Measurements from ENCODE around the gene RPS6KA3. TPM values are rescaled to one million over a fixed set of nuclear protein-coding genes. Genes with fewer than 3 reads are reported as not detected.

RPS6KA3 gene
- total RNA-seq, 1 experiment from 2014 or later, result 31.9 TPM

- CTCF ChIA-PET, result no interaction called here
- no peaks in the 10 kb centered on the region for H3K36me3 Mint-ChIP-seq (ENCODE audit: insufficient read depth, unreplicated experiment)
- peaks cover 12% of the 10 kb centered on the region for H3K27me3 Mint-ChIP-seq (ENCODE audit: insufficient read depth, unreplicated experiment)
- TF ChIP-seq, protein P1, sequence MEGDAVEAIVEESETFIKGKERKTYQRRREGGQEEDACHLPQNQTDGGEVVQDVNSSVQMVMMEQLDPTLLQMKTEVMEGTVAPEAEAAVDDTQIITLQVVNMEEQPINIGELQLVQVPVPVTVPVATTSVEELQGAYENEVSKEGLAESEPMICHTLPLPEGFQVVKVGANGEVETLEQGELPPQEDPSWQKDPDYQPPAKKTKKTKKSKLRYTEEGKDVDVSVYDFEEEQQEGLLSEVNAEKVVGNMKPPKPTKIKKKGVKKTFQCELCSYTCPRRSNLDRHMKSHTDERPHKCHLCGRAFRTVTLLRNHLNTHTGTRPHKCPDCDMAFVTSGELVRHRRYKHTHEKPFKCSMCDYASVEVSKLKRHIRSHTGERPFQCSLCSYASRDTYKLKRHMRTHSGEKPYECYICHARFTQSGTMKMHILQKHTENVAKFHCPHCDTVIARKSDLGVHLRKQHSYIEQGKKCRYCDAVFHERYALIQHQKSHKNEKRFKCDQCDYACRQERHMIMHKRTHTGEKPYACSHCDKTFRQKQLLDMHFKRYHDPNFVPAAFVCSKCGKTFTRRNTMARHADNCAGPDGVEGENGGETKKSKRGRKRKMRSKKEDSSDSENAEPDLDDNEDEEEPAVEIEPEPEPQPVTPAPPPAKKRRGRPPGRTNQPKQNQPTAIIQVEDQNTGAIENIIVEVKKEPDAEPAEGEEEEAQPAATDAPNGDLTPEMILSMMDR (IDR thresholded peaks at IDR 0.05; ENCODE audit: unreplicated experiment), result no peak
- no TSS peak for BruUV-seq (replicated peaks)
- peaks cover 17% of the 10 kb centered on the region for H3K4me1 Mint-ChIP-seq (ENCODE audit: insufficient read depth, unreplicated experiment)
- H3K9me3 Mint-ChIP-seq (ENCODE audit: unreplicated experiment), result no peaks in the 10 kb centered on the region
- intact Hi-C loops (cut with micrococcal nuclease), result no loop called here
- peak overlapping the region; percentile 96 for H3K27ac Mint-ChIP-seq (ENCODE audit: low read depth, unreplicated experiment)
- H3K4me3 Mint-ChIP-seq (ENCODE audit: unreplicated experiment), result peak overlapping the region; percentile 81
- no peak for DNase-seq (ENCODE audit: unreplicated experiment)
- POLR2A ChIA-PET, result interaction anchor here (1.0 to 1.3 kb wide), 2 partner anchors 15 to 110 kb away, joined by 5 to 7 read pairs; no protein-coding TSS in a partner anchor
Measured at GRCh38 chrX:20267607-20267930, 860 bp upstream of the RPS6KA3 start.

DNA sequence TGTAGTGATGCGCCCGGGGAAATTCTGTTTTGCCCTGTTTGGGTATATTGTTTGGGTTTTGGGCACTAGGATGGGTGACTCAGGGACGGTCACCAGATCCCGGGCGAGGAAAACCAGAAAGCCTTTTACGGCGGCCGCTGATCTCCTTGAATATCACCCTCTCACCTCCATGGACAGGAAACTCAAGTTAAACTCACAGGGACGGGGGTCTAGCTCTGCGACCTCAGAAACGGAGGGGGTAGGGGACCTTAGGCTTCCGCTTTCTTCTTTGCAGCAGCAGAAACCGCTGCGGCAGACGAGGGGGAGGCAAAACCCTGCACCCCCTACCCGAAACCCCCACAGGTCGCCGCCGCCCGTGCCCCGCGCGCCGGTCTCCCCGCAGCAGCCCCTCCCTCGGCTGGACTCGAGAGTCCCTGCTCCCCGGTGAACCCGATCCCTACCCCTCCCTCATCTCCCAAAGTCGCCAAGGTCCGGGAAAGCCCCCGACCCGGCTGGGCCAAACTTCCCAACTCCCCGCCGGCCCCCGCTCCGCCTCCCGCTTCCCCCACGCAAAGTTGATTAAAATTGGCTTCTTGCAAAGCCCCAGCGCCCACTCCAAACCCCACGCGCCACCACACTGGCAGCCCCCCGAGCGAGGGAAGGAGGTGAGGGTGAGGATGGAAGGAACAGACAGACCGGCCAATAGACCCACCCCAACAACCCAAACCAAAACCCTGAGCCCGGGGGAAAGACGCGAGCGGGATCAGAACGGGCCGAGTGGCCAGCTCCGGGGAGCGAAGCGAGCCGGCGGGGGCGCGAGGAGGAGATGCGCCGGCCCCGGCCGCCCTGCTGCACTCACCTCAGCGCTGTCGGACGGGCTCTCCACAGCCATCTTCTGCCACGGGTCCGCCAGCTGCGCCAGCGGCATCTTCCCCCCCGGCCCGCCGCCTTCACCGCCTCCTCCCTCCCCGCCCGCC is 705 bp downstream of the RPS6KA3 start:
- H3K9me3 Mint-ChIP-seq (ENCODE audit: unreplicated experiment), result no peaks in the 10 kb centered on the region
- POLR2A ChIA-PET, result interaction anchor here (0.6 to 1.3 kb wide), 6 partner anchors 13 to 1638 kb away, joined by 3 to 7 read pairs (median 3); no protein-coding TSS in a partner anchor
- no peaks in the 10 kb centered on the region for H3K36me3 Mint-ChIP-seq (ENCODE audit: insufficient read depth, unreplicated experiment)
- peaks cover 11% of the 10 kb centered on the region for H3K4me1 Mint-ChIP-seq (ENCODE audit: insufficient read depth, unreplicated experiment)
- peak overlapping the region; percentile 96 for H3K27ac Mint-ChIP-seq (ENCODE audit: low read depth, unreplicated experiment)
- CTCF ChIA-PET, result interaction anchor here (0.6 kb wide), 2 partner anchors 9 to 101 kb away, joined by 3 read pairs; no protein-coding TSS in a partner anchor
- peaks cover 12% of the 10 kb centered on the region for H3K27me3 Mint-ChIP-seq (ENCODE audit: insufficient read depth, unreplicated experiment)
- DNase-seq (ENCODE audit: unreplicated experiment), result peak; percentile 28
- H3K4me3 Mint-ChIP-seq (ENCODE audit: unreplicated experiment), result peak overlapping the region; percentile 81
- BruUV-seq (replicated peaks), result TSS peak; percentile 86
- TF ChIP-seq, protein P1 (IDR thresholded peaks at IDR 0.05; ENCODE audit: unreplicated experiment), result no peak
- intact Hi-C loops (cut with micrococcal nuclease), result no loop called here

- CTCF ChIA-PET, result interaction anchor here (0.6 to 1.0 kb wide), 2 partner anchors 9 to 13 kb away, joined by 3 read pairs; no protein-coding TSS in a partner anchor
- Mint-ChIP-seq H3K36me3 (ENCODE audit: insufficient read depth, unreplicated experiment) (no peaks in the 10 kb centered on the region), H3K27me3 (ENCODE audit: insufficient read depth, unreplicated experiment) (peaks cover 11% of the 10 kb centered on the region), H3K4me1 (ENCODE audit: insufficient read depth, unreplicated experiment) (peaks cover 8% of the 10 kb centered on the region), H3K4me3 (ENCODE audit: unreplicated experiment) (peak overlapping the region; percentile 81), H3K27ac (ENCODE audit: low read depth, unreplicated experiment) (peak overlapping the region; percentile 96), H3K9me3 (ENCODE audit: unreplicated experiment) (no peaks in the 10 kb centered on the region)
- TF ChIP-seq, protein P1 (IDR thresholded peaks at IDR 0.05; ENCODE audit: unreplicated experiment), result no peak
- POLR2A ChIA-PET, result interaction anchor here (0.7 to 1.0 kb wide), 5 partner anchors 11 to 1144 kb away, joined by 3 read pairs; no protein-coding TSS in a partner anchor
- intact Hi-C loops (cut with micrococcal nuclease), result no loop called here
- DNase-seq (ENCODE audit: unreplicated experiment), result peak; percentile 69
- no TSS peak for BruUV-seq (replicated peaks)
Measured at GRCh38 chrX:20265221-20265725, 1.4 kb downstream of the RPS6KA3 start.

- no TSS peak for BruUV-seq (replicated peaks)
- intact Hi-C loops (cut with micrococcal nuclease), result no loop called here
- H3K27me3 Mint-ChIP-seq (ENCODE audit: insufficient read depth, unreplicated experiment), result peaks cover 22% of the 10 kb centered on the region
- peak overlapping the region; percentile 70 for H3K27ac Mint-ChIP-seq (ENCODE audit: low read depth, unreplicated experiment)
- no peaks in the 10 kb centered on the region for H3K9me3 Mint-ChIP-seq (ENCODE audit: unreplicated experiment)
- peak; percentile 4 for DNase-seq (ENCODE audit: unreplicated experiment)
- POLR2A ChIA-PET, result interaction anchor here (1.6 kb wide), 1 partner anchor 122 kb away, joined by 3 read pairs; the partner anchor contains the start of gene EIF1AX
- H3K36me3 Mint-ChIP-seq (ENCODE audit: insufficient read depth, unreplicated experiment), result no peaks in the 10 kb centered on the region
- CTCF ChIA-PET, result interaction anchor here (0.7 kb wide), 1 partner anchor 11 kb away, joined by 3 read pairs; no protein-coding TSS in a partner anchor
- H3K4me1 Mint-ChIP-seq (ENCODE audit: insufficient read depth, unreplicated experiment), result peaks cover 7% of the 10 kb centered on the region
- TF ChIP-seq, protein P1 (IDR thresholded peaks at IDR 0.05; ENCODE audit: unreplicated experiment), result no peak
- H3K4me3 Mint-ChIP-seq (ENCODE audit: unreplicated experiment), result peak overlapping the region; percentile 31
Measured at GRCh38 chrX:20263474-20263873, 3.2 kb downstream of the RPS6KA3 start.

Measured in MCF 10A (cell line).